WTC11 (cell line): Measurements from ENCODE around the gene FOXN3. TPM values are rescaled to one million over a fixed set of nuclear protein-coding genes. Genes with fewer than 3 reads are reported as not detected.
A peak's percentile ranks its signal among the peaks of the same experiment; 100 is the strongest.
"Not testable (repeated sequence)": the region's sequence is repeated elsewhere in the genome, so short reads cannot be mapped to it uniquely, and the experiment has no call there.

Experiments used
- ATAC-seq: fragments of 200-7000 bp; cut with Tn5 transposase; 2 replicates; pipeline ENCODE4 v1.10.0; 2021; ENCODE audit warnings: mild to moderate bottlenecking, moderate library complexity
- CTCF ChIA-PET: fragments of 300-600 bp; sonication (Branson Sonifier 250); formaldehyde crosslinking; loops from one replicate; lab custom pipeline; 2021; ENCODE audit warnings: antibody characterized with exemption; lab: Charles Lee
- POLR2A ChIA-PET: fragments of 350-600 bp; sonication (Branson Sonifier 250); formaldehyde crosslinking; loops from one replicate; lab custom pipeline; 2021; ENCODE audit warnings: antibody characterized with exemption; lab: Charles Lee
- DNase-seq: peaks from one replicate; pipeline ENCODE4 v3.0.0; 2021; ENCODE audit warnings: low spot score
- H3K27ac Mint-ChIP-seq: 2 replicates; pipeline ENCODE4 v1.8.0; 2021; ENCODE audit warnings: mixed read lengths
- H3K27me3 Mint-ChIP-seq: 2 replicates; pipeline ENCODE4 v1.8.0; 2021; ENCODE audit warnings: low read depth, mild to moderate bottlenecking, moderate library complexity, mixed read lengths
- H3K36me3 Mint-ChIP-seq: 2 replicates; pipeline ENCODE4 v1.8.0; 2021; ENCODE audit warnings: mixed read lengths
- H3K4me1 Mint-ChIP-seq: 2 replicates; pipeline ENCODE4 v1.8.0; 2022; ENCODE audit warnings: mixed read lengths
- H3K4me3 Mint-ChIP-seq: 2 replicates; pipeline ENCODE4 v1.8.0; 2021; ENCODE audit warnings: mild to moderate bottlenecking, moderate library complexity, mixed read lengths
- H3K9me3 Mint-ChIP-seq: 2 replicates; pipeline ENCODE4 v1.8.0; 2021; ENCODE audit warnings: mixed read lengths
- ATF6 ChIP-seq: sonication (generic); formaldehyde crosslinking; IDR thresholded peaks from 2 replicates; pipeline ENCODE4 v1.8.1; 2023; ENCODE audit warnings: mild to moderate bottlenecking, missing genetic modification reagents
- E2F5 ChIP-seq: sonication (generic); formaldehyde crosslinking; IDR thresholded peaks from 2 replicates; pipeline ENCODE4 v1.8.1; 2022; ENCODE audit warnings: mild to moderate bottlenecking, moderate library complexity, missing genetic modification reagents
- EMX1 ChIP-seq: fragments of 250-450 bp; sonication (Bioruptor Pico); IDR thresholded peaks from 2 replicates; pipeline ENCODE4 v1.8.0; 2021; ENCODE audit warnings: mild to moderate bottlenecking
- ETV6 ChIP-seq: sonication (generic); formaldehyde crosslinking; IDR thresholded peaks from 2 replicates; pipeline ENCODE4 v1.8.1; 2022; ENCODE audit warnings: mild to moderate bottlenecking, missing genetic modification reagents
- HMGXB4 ChIP-seq: sonication (generic); formaldehyde crosslinking; IDR thresholded peaks from 2 replicates; pipeline ENCODE4 v1.8.1; 2023; ENCODE audit warnings: mild to moderate bottlenecking, moderate library complexity, missing genetic modification reagents
- MXD4 ChIP-seq: fragments of 250-450 bp; sonication (Bioruptor Pico); IDR thresholded peaks from 2 replicates; pipeline ENCODE4 v1.8.0; 2021; ENCODE audit warnings: mild to moderate bottlenecking, moderate library complexity, borderline replicate concordance
- STAT6 ChIP-seq: sonication (generic); formaldehyde crosslinking; conservative IDR thresholded peaks from 2 replicates; pipeline ENCODE4 v1.8.1; 2023; ENCODE audit warnings: mild to moderate bottlenecking, low read depth, missing genetic modification reagents, moderate library complexity
- TCF7 ChIP-seq: sonication (generic); formaldehyde crosslinking; IDR thresholded peaks from 2 replicates; pipeline ENCODE4 v1.8.0; 2022; ENCODE audit warnings: mild to moderate bottlenecking, low read depth, missing genetic modification reagents, moderate library complexity
- TEAD4 ChIP-seq: sonication (generic); formaldehyde crosslinking; IDR thresholded peaks from 2 replicates; pipeline ENCODE4 v1.8.0; 2022; ENCODE audit warnings: mild to moderate bottlenecking, missing genetic modification reagents
- USF2 ChIP-seq: sonication (generic); formaldehyde crosslinking; IDR thresholded peaks from 2 replicates; pipeline ENCODE4 v1.8.1; 2023; ENCODE audit warnings: mild to moderate bottlenecking, missing genetic modification reagents, moderate library complexity
- ZNF121 ChIP-seq: sonication (generic); formaldehyde crosslinking; IDR thresholded peaks from 2 replicates; pipeline ENCODE4 v1.8.0; 2023; ENCODE audit warnings: missing genetic modification reagents
- ZNF219 ChIP-seq: sonication (generic); formaldehyde crosslinking; IDR thresholded peaks from 2 replicates; pipeline ENCODE4 v1.8.0; 2023; ENCODE audit warnings: missing genetic modification reagents, mild to moderate bottlenecking, borderline replicate concordance
- ZNF396 ChIP-seq: fragments of 250-450 bp; sonication (Bioruptor Pico); IDR thresholded peaks from 2 replicates; pipeline ENCODE4 v1.8.0; 2021; ENCODE audit warnings: mild to moderate bottlenecking, moderate library complexity, borderline replicate concordance
- ZNF512 ChIP-seq: sonication (generic); formaldehyde crosslinking; IDR thresholded peaks from 2 replicates; pipeline ENCODE4 v1.8.1; 2022; ENCODE audit warnings: missing genetic modification reagents, borderline replicate concordance
- total RNA-seq: library from RNA; stranded (reverse); gene quantifications from 3 replicates; pipeline ENCODE4 v1.2.3, GENCODE V29; 2021

The FOXN3 gene
- total RNA-seq, 1 experiment from 2014 or later, result 170 TPM

- TF ChIP-seq TEAD4 (CRISPR knock-in tag), result no peak
- no peak for TF ChIP-seq ETV6 (CRISPR knock-in tag)
- no peak for TF ChIP-seq ZNF219 (CRISPR knock-in tag)
- TF ChIP-seq ZNF396, result no peak
- TF ChIP-seq ZNF512 (CRISPR knock-in tag), result no peak
- TF ChIP-seq HMGXB4, result no peak
These were observed 166.0 kb downstream of the FOXN3 start (continued) for GRCh38 chr14:89251061-89251460.

GRCh38 chr14:89250655-89250975, 166.4 kb downstream of the FOXN3 start:
- H3K36me3 Mint-ChIP-seq, POLR2A ChIA-PET, CTCF ChIA-PET, H3K27me3 Mint-ChIP-seq, H3K4me3 Mint-ChIP-seq, DNase-seq, ATAC-seq, H3K9me3 Mint-ChIP-seq: not testable (repeated sequence)
- Mint-ChIP-seq H3K27ac (0 out of 2 replicates have a peak overlapping the region, but pooled peaks have one; percentile 55), H3K4me1 (peaks cover 82% of the 10 kb centered on the region)

- POLR2A ChIA-PET, result no interaction called here
- Mint-ChIP-seq H3K4me1 (peaks cover 83% of the 10 kb centered on the region), H3K27ac (no peak overlapping the region), H3K27me3 (no peaks in the 10 kb centered on the region), H3K9me3 (no peaks in the 10 kb centered on the region), H3K4me3 (no peak overlapping the region)
- CTCF ChIA-PET, result no interaction called here
- ATAC-seq (no peak), DNase-seq (no peak)
- peak; percentile 86 for TF ChIP-seq ZNF121 (CRISPR knock-in tag)
- no peak for TF ChIP-seq EMX1
- TF ChIP-seq, all 79 proteins: peak for 1
- H3K36me3 Mint-ChIP-seq, result peaks cover 3% of the 10 kb centered on the region; the same call in 1 of the 2 replicates
These were observed 166.9 kb downstream of the FOXN3 start for GRCh38 chr14:89249972-89250654.

- peaks cover 83% of the 10 kb centered on the region for H3K4me1 Mint-ChIP-seq
- CTCF ChIA-PET, result no interaction called here
These were observed 167.9 kb downstream of the FOXN3 start for GRCh38 chr14:89249065-89249695.

More at GRCh38 chr14:89249065-89249695, 167.9 kb downstream of the FOXN3 start:
- TF ChIP-seq ATF6, result no peak
- no peak for TF ChIP-seq TCF7 (CRISPR knock-in tag)
- TF ChIP-seq ZNF219 (CRISPR knock-in tag), result no peak
- no peak for TF ChIP-seq MXD4 (CRISPR knock-in tag)
- no peak for TF ChIP-seq E2F5 (CRISPR knock-in tag)
- TF ChIP-seq USF2 (CRISPR knock-in tag), result no peak
- no peak for TF ChIP-seq STAT6 (CRISPR knock-in tag)
- TF ChIP-seq, all 79 proteins: peak for 0
- H3K36me3 Mint-ChIP-seq, result peaks cover 3% of the 10 kb centered on the region; the same call in 1 of the 2 replicates
- H3K27me3 Mint-ChIP-seq, result no peaks in the 10 kb centered on the region
- no peak; the same call in 1 of the 2 replicates for ATAC-seq
- no peak overlapping the region for H3K4me3 Mint-ChIP-seq
- H3K27ac Mint-ChIP-seq, result peak overlapping the region; percentile 74
- POLR2A ChIA-PET, result no interaction called here
- no peak for DNase-seq
- no peaks in the 10 kb centered on the region for H3K9me3 Mint-ChIP-seq
